NOMO-1 (cell line): Measurements from ENCODE around the gene SHMT2.
"Not testable (repeated sequence)": the region's sequence is repeated elsewhere in the genome, so short reads cannot be mapped to it uniquely, and the experiment has no call there.

Experiments used
- DNase-seq, 2 experiments: peaks; one replicate each; lab custom pipeline; 2025; ENCODE audit not compliant: unreplicated experiment in 2 of 2; lab: John Stamatoyannopoulos, UW

Gene SHMT2

DNA sequence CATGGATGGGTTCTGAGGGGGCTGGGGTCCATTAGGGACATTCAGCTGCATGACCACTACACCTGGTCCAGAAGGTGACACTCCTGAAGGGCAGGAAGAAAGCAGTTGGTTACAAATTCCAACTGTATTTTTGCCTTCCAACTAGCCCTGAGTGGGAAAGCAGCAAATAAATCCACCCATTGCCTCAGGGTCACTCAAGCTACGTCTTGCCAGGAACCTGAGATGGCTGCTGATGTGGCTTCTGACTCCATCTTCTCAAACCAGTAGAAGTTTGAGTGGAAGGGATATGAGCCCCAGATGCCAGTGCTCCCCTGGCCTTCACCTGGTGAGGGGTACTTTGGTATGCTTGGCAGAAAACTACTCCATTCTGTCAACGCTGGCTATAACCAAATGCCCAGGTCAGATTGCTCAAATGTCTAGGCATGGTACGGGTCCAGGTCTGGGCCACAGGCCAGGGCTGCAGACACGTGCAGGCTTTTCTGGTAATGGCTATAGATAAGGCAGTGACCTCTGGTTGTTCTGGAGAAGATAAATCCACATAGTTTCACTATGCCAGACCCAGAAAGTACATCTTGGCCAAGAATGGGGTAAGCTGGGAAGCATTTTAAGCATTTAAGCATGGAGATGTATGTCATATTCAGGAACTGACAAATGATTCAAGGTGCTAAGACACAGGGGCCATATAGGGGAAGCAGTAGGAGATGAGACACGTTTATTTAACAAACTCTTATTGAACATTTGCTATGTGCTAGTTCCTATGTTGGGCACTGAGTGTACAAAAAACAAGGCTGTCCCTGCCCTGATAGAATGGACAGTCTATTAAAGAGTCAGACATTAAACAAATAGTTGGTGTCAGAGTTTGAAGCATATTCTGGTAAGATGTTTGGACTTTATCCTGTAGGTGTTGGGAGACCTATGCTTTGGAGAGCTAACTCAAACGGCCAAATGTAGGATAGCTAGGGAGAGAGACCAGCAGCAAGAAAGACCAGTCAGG, 29.8 kb downstream of the SHMT2 start:
- no peak for DNase-seq

DNA sequence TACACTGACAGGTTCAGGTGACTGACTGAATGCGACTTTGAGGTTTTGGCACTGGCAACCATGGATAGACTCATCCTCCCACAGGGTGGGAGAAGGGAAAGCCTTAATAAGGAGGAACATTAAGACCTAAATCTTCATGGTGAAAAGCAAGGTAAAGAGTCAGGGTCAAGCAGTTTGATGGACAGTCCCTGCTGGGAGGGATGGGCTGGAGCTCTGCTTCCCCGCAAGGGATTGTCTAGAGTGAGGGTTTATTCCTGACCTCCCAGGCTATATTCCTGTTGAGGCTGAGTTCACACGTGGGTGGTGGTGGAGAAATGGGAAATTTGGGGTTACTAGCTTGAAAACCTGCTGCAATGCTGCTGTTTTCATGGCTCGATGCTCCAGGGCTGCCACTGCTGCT, 30.9 kb downstream of the SHMT2 start:
- no peak for DNase-seq

GRCh38 chr12:57261428-57261865, 31.9 kb downstream of the SHMT2 start:
- DNase-seq, result no peak

- DNase-seq, result no peak
These were observed 32.8 kb downstream of the SHMT2 start for GRCh38 chr12:57262126-57262822.

- DNase-seq, result no peak
These were observed 33.6 kb downstream of the SHMT2 start for GRCh38 chr12:57263096-57263495.

GRCh38 chr12:57266681-57267080, 37.2 kb downstream of the SHMT2 start:
- DNase-seq, result no peak

- no peak for DNase-seq
These were observed 38.8 kb downstream of the SHMT2 start for GRCh38 chr12:57268264-57268663.

DNA sequence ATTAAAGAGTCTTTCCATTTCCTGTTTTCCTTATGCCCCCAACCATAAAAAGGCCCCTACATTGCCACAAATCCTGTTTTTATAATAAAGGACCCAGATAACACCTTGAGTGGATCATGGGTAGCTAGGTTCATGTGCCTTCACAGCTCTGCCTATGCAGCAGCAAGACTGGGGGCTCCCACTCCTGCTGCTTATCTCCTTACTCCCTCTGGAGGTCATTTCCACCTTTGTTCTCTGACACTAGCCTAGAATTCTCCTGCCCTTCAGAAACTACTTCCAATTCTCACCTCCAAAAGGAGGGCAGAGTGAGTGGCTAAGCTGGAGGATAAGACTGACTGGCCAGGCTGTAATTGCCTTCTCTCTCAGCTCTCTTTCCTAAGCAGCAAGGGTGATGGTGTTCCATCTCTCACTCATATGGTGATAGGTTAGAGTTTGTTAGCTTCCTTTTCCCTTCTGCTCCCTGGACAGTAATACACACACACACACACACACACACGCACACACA, 41.5 kb downstream of the SHMT2 start:
- DNase-seq, result no peak

GRCh38 chr12:57272337-57273151, 43.0 kb downstream of the SHMT2 start:
- no peak for DNase-seq

DNA sequence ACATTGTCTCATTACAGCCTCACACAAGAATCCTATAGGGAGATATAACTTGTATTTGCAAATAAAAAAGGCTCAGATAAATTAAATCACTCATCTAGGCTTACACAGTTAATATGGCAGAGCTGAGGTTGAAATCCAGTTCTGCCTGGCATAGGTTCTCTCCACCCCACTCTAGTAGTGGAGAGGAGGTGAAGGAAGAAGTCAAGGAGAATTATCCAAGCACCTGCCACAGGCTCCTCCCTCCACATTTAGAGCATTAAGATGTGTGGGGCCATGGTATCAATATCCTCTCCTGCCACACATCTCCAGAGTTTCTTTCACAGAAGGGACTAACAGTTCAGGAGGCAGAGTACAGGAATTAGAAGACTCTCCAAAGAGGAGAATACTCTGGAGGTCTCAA, 44.0 kb downstream of the SHMT2 start:
- no peak for DNase-seq

DNA sequence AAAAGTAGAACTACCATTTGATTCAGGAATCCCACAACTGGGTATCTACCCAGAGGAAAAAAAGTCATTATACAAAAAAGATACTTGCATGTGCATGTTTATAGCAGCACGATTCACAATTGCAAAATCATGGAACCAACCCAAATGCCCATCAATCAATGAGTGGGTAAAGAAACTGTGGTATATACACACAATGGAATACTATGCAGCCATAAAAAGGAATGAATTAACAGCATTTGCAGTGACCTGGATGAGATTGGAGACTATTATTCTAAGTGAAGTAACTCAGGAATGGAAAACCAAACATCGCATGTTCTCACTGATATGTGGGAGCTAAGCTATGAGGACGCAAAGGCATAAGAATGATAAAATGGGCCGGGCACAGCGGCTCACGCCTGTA, 46.7 kb downstream of the SHMT2 start:
- DNase-seq, result not testable (repeated sequence)

DNA sequence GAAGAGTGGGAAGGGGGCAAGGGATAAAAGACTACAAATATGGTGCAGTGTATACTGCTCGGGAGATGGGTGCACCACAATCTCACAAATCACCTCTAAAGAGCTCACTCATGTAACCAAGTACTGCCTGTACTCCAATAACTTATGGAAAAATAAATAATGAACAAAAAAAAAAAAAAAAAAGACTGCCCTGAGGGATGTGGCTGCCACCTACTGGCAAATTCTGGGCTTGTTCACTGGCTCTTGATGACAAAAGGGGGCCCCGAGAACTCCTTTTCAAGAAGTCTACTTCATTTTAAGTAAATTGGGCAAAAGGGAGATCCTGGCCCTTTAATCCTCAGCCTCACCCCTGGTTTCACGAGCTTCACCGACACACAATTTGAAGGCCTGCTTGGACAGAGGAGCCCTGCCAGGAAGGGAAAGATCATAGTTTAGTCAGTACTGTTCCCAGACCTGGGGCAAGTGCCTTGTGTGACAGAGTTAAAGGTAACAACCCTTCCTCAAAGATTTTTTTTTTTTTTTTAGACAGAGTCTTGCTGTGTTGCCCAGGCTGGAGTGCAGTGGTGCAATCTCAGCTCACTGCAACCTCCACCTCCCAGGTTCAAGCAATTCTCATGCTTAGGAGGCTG, 47.5 kb downstream of the SHMT2 start:
- no peak for DNase-seq

- DNase-seq, result no peak
These were observed 49.2 kb downstream of the SHMT2 start for GRCh38 chr12:57278465-57279381.

- DNase-seq, result peak; percentile 15 to 45
These were observed 50.9 kb downstream of the SHMT2 start for GRCh38 chr12:57280211-57281062.

GRCh38 chr12:57282073-57282472, 52.6 kb downstream of the SHMT2 start:
- not testable (repeated sequence) for DNase-seq
